Fibroblast of pulmonary artery (primary cell): ENCODE data around the gene WNK2.

Source experiments
- DNase-seq: peaks from one replicate; pipeline ENCODE4 v3.0.0-alpha.2; 2010; ENCODE audit warnings: low read depth
- H3K4me3 ChIP-seq: replicated peaks from 2 replicates; pipeline ENCODE4 v1.5.1; 2011; ENCODE audit warnings: low read depth, mild to moderate bottlenecking, control low read depth, low read length, moderate library complexity
- TF ChIP-seq, protein P1 (sequence below): IDR thresholded peaks from 2 replicates; pipeline ENCODE4 v1.5.1; 2011; ENCODE audit warnings: mild to moderate bottlenecking, control low read depth, low read length, inconsistent platforms; ENCODE audit errors: missing control alignments

WNK2 gene

DNA sequence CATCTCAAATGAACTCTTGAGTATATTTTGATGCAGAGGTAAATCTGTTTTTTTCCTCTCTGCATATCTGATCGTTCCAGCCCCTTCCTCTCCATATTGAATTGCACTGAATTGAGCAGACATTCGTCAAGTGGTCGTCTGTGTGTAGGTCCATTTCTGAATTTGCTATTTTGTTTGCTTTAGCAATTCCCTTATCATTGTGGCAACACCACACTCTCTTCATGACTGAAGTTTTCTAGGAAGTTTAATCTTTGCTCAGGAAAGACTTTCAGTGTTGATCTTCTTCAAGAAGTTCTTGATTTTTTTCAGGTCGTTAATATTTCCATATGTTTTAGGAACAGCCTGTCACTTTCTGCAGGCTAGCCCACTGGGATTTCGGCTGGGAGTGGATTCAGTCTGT lies 132.0 kb downstream of the WNK2 start:
- TF ChIP-seq, protein P1, sequence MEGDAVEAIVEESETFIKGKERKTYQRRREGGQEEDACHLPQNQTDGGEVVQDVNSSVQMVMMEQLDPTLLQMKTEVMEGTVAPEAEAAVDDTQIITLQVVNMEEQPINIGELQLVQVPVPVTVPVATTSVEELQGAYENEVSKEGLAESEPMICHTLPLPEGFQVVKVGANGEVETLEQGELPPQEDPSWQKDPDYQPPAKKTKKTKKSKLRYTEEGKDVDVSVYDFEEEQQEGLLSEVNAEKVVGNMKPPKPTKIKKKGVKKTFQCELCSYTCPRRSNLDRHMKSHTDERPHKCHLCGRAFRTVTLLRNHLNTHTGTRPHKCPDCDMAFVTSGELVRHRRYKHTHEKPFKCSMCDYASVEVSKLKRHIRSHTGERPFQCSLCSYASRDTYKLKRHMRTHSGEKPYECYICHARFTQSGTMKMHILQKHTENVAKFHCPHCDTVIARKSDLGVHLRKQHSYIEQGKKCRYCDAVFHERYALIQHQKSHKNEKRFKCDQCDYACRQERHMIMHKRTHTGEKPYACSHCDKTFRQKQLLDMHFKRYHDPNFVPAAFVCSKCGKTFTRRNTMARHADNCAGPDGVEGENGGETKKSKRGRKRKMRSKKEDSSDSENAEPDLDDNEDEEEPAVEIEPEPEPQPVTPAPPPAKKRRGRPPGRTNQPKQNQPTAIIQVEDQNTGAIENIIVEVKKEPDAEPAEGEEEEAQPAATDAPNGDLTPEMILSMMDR: no peak
- no peak overlapping the region for H3K4me3 ChIP-seq
- no peak for DNase-seq

DNA sequence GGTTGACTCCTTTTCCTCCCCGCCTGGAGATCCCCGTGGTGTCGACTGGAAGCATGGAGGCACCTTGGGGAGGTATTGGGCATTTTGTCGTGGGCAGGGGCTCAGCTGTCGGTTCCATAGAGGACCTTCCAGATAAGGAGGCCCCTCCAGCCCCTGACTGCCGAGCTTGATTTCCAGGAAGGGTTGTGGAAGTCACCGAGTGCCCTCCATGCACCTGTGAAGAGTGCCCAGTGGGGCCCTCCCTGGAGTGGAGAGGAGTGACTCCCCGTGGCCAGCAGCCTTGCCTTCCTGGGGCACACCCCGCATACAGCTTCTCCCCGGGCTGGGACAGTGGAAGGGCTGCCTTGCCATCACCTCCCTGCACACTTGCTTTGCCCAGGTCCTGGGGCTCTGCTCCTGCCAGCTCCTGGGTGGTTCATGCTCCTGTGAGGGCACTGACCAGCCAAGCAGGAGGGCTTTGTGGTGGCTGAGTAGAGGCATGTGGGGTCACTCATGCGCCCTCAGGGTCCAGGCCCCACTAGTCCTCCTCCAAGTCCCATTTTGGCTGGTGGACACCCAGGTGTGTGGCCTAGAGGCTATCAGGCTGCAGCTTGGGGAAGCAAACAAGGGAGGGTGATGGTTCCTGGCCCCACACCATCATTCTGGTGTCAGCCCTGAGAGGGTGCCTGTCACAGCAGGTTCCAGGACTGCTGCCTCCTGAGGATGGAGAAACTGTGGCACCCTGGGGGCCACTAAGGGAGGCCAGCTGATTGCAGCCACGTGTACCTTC lies 133.0 kb downstream of the WNK2 start:
- TF ChIP-seq, protein P1: no peak
- H3K4me3 ChIP-seq: no peak overlapping the region
- DNase-seq: no peak

DNA sequence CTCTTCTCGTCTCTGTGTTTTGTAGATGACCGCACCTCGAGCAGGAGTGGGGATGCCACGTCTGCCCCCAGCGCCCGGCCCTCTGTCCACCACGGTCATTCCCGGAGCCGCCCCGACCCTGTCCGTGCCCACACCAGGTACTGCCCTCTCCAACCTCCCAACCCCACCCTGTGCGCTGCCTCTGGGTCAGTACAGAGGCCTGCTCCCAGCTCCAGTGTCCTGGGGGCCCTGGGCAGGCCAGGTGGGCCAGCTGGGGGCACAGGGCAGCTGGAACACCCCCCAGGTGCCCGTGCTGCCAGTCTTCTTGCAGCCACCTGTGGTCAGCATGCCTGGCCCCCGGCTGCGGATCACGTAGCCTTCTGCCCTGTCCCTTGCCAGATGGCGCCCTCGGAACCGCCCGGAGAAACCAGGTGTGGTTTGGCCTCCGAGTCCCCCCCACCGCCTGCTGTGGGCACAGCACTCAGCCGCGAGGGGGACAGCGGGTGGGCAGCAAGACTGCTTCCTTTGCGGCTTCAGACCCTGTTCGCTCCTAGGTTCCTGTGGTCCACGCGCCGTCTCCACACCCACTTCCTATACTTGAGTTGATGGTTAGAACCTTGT lies 133.7 kb downstream of the WNK2 start:
- no peak for DNase-seq
- TF ChIP-seq, protein P1: no peak
- H3K4me3 ChIP-seq: no peak overlapping the region

DNA sequence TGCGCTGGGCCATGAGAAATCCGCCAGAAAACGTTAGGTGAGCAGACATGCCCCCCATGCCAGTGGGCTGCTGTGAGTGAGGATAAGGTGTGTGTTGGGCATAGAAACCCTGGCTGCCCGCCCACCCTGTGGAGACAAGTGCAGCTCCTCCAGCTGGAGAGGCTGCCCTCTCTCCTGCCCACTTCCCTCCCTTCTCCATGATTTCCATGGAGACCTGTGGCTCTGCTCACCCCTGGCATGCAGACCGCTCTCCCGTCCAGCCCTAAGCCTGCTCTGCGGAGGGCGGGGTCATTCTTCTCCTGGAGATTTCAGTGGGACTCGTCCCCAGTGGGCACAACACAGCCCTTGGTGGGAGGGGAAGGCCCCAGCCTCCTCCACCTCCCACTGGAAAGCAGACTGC lies 134.5 kb downstream of the WNK2 start:
- no peak for DNase-seq
- no peak overlapping the region for H3K4me3 ChIP-seq
- TF ChIP-seq, protein P1: no peak

DNA sequence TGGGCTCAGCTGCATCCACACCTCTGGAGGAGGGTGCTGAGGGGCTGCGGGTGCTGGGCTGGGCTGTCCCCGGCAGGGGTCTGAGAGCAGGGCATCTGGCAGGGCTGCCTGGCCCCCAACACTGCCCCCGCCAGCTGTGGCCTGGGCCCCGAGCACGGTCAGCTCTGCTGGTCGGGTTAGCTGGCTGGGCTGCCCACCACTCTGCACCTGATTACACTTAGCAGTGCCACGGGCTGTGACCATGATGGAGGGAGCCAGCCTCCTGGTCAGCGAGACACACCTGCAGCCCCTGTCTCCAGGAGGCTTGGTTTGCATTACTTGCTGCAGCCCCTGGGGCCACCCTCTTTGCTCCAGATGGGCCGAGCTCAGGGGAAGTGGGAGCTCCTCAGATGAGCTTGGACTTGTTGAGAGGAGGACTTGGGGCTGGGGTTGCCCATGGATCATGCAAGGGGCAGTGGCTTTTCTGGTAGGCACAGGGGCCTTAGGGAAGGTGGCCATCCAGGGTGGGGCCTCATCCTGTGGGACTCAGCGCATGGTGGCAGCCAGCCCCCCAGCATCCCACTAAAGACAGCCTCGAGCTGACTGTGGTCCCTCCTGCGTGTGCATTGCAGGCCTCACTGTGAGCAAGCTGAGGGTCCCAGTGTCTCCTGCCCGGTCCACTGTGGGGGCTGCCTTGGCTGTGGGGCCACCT lies 135.5 kb downstream of the WNK2 start:
- TF ChIP-seq, protein P1: no peak
- DNase-seq: no peak
- no peak overlapping the region for H3K4me3 ChIP-seq

DNA sequence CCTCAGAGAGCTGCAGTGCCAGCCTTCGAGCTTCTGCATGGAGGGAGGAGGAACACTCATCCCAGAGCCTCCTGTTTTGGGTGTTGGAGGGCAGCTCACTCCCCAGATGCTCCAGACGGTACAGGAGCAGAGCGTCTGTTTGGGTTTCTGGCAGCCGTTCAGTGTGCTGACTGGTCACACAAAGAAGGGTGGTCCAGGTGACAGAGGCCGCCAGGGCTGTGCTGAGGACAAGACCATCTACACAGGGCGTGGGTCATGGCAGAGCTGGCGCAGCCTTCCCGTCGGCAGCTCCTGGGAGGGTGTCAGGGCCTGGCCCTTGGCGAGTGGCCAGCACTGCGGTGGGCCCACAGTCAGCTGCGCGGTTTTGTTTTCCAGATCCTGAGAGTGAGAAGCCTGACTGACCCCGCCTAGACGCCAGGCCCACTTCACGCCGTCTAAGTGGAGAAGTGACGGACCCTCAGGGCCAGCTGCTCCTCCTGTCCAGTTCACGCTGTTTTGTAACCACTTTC lies 136.1 kb downstream of the WNK2 start:
- H3K4me3 ChIP-seq: no peak overlapping the region
- no peak for DNase-seq
- TF ChIP-seq, protein P1: no peak
